ENCODE measurements around the gene AUP1.

Gene AUP1

DNA sequence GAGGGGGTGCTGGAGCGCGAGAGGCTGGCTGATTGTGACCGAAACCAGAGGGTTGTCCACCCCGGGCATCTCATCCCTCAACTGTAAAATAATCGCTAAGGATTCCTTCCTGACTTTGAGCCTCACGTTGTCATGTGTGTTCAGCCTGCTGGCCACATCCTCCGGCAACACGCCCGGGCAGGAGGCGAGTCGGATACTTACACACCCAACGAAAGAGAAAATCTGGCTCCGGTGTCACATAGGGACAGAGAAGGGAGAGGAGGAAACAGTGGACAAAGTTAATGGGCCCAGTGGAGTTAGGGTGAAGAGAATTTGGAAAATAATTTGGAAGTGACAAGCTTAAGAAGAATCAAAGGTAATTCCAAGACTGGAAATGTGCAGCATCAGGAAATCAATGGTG lies 12.9 kb downstream of the AUP1 start:
- Histone ChIP-seq H3K4me3 (ENCODE audit: low read length) (no peak overlapping the region), H3F3A (ENCODE audit: control insufficient read depth, insufficient read depth) (no peaks in the 10 kb centered on the region), H3K36me3 (ENCODE audit: control insufficient read depth, low read length) (no peaks in the 10 kb centered on the region), H3K4me2 (ENCODE audit: low read length) (no peak overlapping the region), H3K27me3 (ENCODE audit: control insufficient read depth, low read length) (peaks cover 45% of the 10 kb centered on the region), H3K79me2 (ENCODE audit: control insufficient read depth, low read length) (no peaks in the 10 kb centered on the region), H3K4me1 (ENCODE audit: control insufficient read depth, low read length) (peaks cover 11% of the 10 kb centered on the region; the same call in 1 of the 2 replicates), H4K20me1 (ENCODE audit: control insufficient read depth, insufficient read depth, low read depth, low read length) (no peaks in the 10 kb centered on the region), H3K9me2 (replicated peaks; ENCODE audit: control insufficient read depth, low read length) (no peaks in the 10 kb centered on the region), H3K27ac (ENCODE audit: low read depth, low read length) (no peak overlapping the region), H3K9me3 (ENCODE audit: control insufficient read depth, insufficient read depth, low read length) (no peaks in the 10 kb centered on the region)
- TF ChIP-seq EZH2phosphoT487 (IDR thresholded peaks at IDR 0.05; ENCODE audit: borderline replicate concordance, low read length): no peak
- TF ChIP-seq, protein P1, sequence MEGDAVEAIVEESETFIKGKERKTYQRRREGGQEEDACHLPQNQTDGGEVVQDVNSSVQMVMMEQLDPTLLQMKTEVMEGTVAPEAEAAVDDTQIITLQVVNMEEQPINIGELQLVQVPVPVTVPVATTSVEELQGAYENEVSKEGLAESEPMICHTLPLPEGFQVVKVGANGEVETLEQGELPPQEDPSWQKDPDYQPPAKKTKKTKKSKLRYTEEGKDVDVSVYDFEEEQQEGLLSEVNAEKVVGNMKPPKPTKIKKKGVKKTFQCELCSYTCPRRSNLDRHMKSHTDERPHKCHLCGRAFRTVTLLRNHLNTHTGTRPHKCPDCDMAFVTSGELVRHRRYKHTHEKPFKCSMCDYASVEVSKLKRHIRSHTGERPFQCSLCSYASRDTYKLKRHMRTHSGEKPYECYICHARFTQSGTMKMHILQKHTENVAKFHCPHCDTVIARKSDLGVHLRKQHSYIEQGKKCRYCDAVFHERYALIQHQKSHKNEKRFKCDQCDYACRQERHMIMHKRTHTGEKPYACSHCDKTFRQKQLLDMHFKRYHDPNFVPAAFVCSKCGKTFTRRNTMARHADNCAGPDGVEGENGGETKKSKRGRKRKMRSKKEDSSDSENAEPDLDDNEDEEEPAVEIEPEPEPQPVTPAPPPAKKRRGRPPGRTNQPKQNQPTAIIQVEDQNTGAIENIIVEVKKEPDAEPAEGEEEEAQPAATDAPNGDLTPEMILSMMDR (IDR thresholded peaks at IDR 0.05; ENCODE audit: low read depth, low read length, poor library complexity, severe bottlenecking): no peak

DNA sequence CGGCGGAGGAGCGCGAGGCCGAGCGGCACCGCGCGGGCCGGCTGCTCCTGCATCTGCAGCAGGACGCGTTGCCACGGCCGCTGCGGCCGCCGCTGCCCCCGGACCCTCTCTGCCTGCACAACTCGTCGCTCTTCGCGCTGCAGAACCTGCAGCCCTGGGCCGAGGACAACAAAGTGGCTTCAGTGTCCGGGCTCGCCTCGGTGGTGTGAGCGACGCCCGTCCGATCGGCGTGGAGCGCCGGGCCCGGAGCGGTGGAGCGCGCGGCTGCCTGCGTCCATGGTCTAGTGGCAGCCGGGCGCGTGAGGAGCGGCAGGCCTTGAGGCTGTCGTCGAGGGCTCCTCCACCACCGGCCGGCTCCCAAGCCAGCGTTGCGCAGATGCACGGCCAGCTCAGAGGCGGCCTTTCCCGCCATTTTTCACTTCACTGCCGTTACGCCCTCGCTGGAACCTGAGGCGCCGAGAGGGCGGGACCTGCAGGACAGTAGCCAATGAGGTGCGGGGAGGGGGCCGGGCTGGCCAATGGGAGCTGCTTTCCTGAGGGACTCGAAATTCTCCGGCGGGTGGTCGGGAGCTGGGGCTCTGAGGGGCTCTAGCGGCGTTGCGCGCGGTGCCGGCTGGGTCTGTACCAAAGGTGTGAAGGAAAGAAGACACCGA lies 13.4 kb downstream of the AUP1 start:
- no peaks in the 10 kb centered on the region for H3K36me3 ChIP-seq (ENCODE audit: control insufficient read depth, low read length)
- TF ChIP-seq, protein P1 (IDR thresholded peaks at IDR 0.05; ENCODE audit: low read depth, low read length, poor library complexity, severe bottlenecking): no peak
- no peak for TF ChIP-seq EZH2phosphoT487 (IDR thresholded peaks at IDR 0.05; ENCODE audit: borderline replicate concordance, low read length)
- H3F3A ChIP-seq (ENCODE audit: control insufficient read depth, insufficient read depth): no peaks in the 10 kb centered on the region
- H3K4me2 ChIP-seq (ENCODE audit: low read length): no peak overlapping the region
- H3K9me3 ChIP-seq (ENCODE audit: control insufficient read depth, insufficient read depth, low read length): no peaks in the 10 kb centered on the region
- peaks cover 50% of the 10 kb centered on the region for H3K27me3 ChIP-seq (ENCODE audit: control insufficient read depth, low read length)
- no peaks in the 10 kb centered on the region for H4K20me1 ChIP-seq (ENCODE audit: control insufficient read depth, insufficient read depth, low read depth, low read length)
- H3K4me1 ChIP-seq (ENCODE audit: control insufficient read depth, low read length): peaks cover 11% of the 10 kb centered on the region; the same call in 1 of the 2 replicates
- no peaks in the 10 kb centered on the region for H3K79me2 ChIP-seq (ENCODE audit: control insufficient read depth, low read length)
- H3K27ac ChIP-seq (ENCODE audit: low read depth, low read length): no peak overlapping the region
- H3K9me2 ChIP-seq (replicated peaks; ENCODE audit: control insufficient read depth, low read length): no peaks in the 10 kb centered on the region
- no peak overlapping the region for H3K4me3 ChIP-seq (ENCODE audit: low read length)

DNA sequence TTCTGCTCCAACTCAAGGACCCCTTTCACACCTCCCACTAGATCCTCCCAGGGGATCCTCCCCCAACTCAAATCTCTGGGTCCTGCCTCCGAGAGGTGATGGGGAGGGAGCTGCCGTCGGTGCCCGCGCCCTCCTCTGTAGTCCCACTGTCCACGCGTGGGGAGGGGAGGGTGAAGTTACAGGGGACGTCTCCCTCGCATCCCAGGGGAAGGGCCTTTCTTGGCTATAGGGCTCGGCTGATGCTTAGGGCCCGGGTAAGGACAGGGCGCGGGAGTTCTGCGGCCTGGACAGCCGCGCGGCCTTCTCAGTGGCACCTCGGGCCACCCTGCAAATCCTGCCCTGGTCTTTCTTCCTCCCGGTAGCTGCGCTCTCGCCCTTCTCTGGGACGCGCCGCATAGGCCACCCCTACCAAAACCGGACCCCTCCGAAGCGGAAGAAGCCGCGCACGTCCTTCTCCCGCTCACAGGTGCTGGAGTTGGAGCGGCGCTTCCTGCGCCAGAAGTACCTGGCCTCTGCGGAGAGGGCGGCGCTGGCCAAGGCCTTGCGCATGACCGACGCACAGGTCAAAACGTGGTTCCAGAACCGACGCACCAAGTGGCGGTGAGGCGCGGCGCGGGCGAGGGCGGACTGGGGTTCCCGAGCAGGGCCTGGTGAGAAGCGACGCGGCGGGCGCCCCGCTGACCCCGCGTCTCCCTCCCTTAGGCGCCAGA lies 14.1 kb downstream of the AUP1 start:
- Histone ChIP-seq H3K36me3 (ENCODE audit: control insufficient read depth, low read length) (no peaks in the 10 kb centered on the region), H3K9me3 (ENCODE audit: control insufficient read depth, insufficient read depth, low read length) (no peaks in the 10 kb centered on the region), H3K9me2 (replicated peaks; ENCODE audit: control insufficient read depth, low read length) (no peaks in the 10 kb centered on the region), H4K20me1 (ENCODE audit: control insufficient read depth, insufficient read depth, low read depth, low read length) (no peaks in the 10 kb centered on the region), H3K27ac (ENCODE audit: low read depth, low read length) (no peak overlapping the region), H3K4me3 (ENCODE audit: low read length) (no peak overlapping the region), H3K4me1 (ENCODE audit: control insufficient read depth, low read length) (peaks cover 11% of the 10 kb centered on the region; the same call in 1 of the 2 replicates), H3K4me2 (ENCODE audit: low read length) (no peak overlapping the region), H3K79me2 (ENCODE audit: control insufficient read depth, low read length) (no peaks in the 10 kb centered on the region), H3K27me3 (ENCODE audit: control insufficient read depth, low read length) (peaks cover 52% of the 10 kb centered on the region), H3F3A (ENCODE audit: control insufficient read depth, insufficient read depth) (no peaks in the 10 kb centered on the region)
- TF ChIP-seq EZH2phosphoT487 (IDR thresholded peaks at IDR 0.05; ENCODE audit: borderline replicate concordance, low read length): no peak
- TF ChIP-seq, protein P1 (IDR thresholded peaks at IDR 0.05; ENCODE audit: low read depth, low read length, poor library complexity, severe bottlenecking): no peak
